Keratinocyte (primary cell): ENCODE data around the gene RLN2. TPM values are rescaled to one million over a fixed set of nuclear protein-coding genes. Genes with fewer than 3 reads are reported as not detected.

Experiments
- DNase-seq: peaks from one replicate; pipeline ENCODE4 v3.0.0-alpha.2; 2011; ENCODE audit warnings: low read depth, missing footprints, low spot score
- FAIRE-seq: peaks from 2 replicates; lab custom pipeline; 2011; peaks lifted over from hg19 to GRCh38; lab: Jason Lieb, UNC
- H2AFZ ChIP-seq: 2 replicates; pipeline ENCODE4 v1.6.0; 2012; ENCODE audit warnings: low read length, control low read depth, inconsistent platforms; ENCODE audit not compliant: control insufficient read depth
- H3K27ac ChIP-seq: 2 replicates; pipeline ENCODE4 v1.5.1; 2011; ENCODE audit warnings: low read length; ENCODE audit not compliant: control insufficient read depth, insufficient read depth
- H3K27me3 ChIP-seq: 3 replicates; pipeline ENCODE4 v1.6.0; 2011; ENCODE audit warnings: low read length; ENCODE audit not compliant: control insufficient read depth, insufficient read depth; ENCODE audit errors: extremely low read depth
- H3K36me3 ChIP-seq, 2 experiments: 2 replicates in 1 of 2; 3 replicates in 1 of 2; pipeline ENCODE4 v1.5.1; 2011; ENCODE audit warnings: low read length in 2 of 2, mild to moderate bottlenecking in 1 of 2; ENCODE audit not compliant: control insufficient read depth in 2 of 2, insufficient read depth in 2 of 2; ENCODE audit errors: extremely low read depth in 1 of 2
- H3K4me1 ChIP-seq: 3 replicates; pipeline ENCODE4 v1.5.1; 2011; ENCODE audit warnings: low read length; ENCODE audit not compliant: control insufficient read depth, insufficient read depth; ENCODE audit errors: extremely low read depth
- H3K4me2 ChIP-seq: 3 replicates; pipeline ENCODE4 v1.6.0; 2011; ENCODE audit warnings: low read depth, low read length; ENCODE audit not compliant: control insufficient read depth, insufficient read depth; ENCODE audit errors: extremely low read depth
- H3K4me3 ChIP-seq, 3 experiments: fragments of 200-600 bp in 1 of 3; sonication (generic) in 1 of 3; 2 replicates in 2 of 3; 3 replicates in 1 of 3; pipeline ENCODE4 v1.5.1; 2011 to 2016; ENCODE audit warnings: low read length in 3 of 3, mild to moderate bottlenecking in 3 of 3, control low read depth in 2 of 3, inconsistent platforms in 1 of 3, low read depth in 1 of 3, mixed read lengths in 1 of 3, mixed run types in 1 of 3, moderate library complexity in 1 of 3; ENCODE audit not compliant: control insufficient read depth in 2 of 3, insufficient read depth in 2 of 3; ENCODE audit errors: extremely low read depth in 1 of 3
- H3K79me2 ChIP-seq: 2 replicates; pipeline ENCODE4 v1.6.0; 2012; ENCODE audit warnings: low read length; ENCODE audit not compliant: control insufficient read depth, insufficient read depth
- H3K9ac ChIP-seq: 3 replicates; pipeline ENCODE4 v1.6.0; 2011; ENCODE audit warnings: low read length; ENCODE audit not compliant: control insufficient read depth, insufficient read depth; ENCODE audit errors: extremely low read depth
- H3K9me1 ChIP-seq: 3 replicates; pipeline ENCODE4 v1.6.0; 2011; ENCODE audit warnings: low read length; ENCODE audit not compliant: control insufficient read depth, insufficient read depth; ENCODE audit errors: extremely low read depth
- H3K9me3 ChIP-seq: 2 replicates; pipeline ENCODE4 v1.5.1; 2012; ENCODE audit warnings: low read depth, low read length; ENCODE audit not compliant: control insufficient read depth
- H4K20me1 ChIP-seq: 3 replicates; pipeline ENCODE4 v1.6.0; 2011; ENCODE audit warnings: low read length; ENCODE audit not compliant: control insufficient read depth, insufficient read depth; ENCODE audit errors: extremely low read depth
- CTCF ChIP-seq, 3 experiments: IDR thresholded peaks in 1 of 3; conservative IDR thresholded peaks in 1 of 3; optimal IDR thresholded peaks in 1 of 3; 2 replicates in 2 of 3; 3 replicates in 1 of 3; pipeline versions ENCODE3 to v1.5.1; 2011; ENCODE audit warnings: low read length in 3 of 3, mild to moderate bottlenecking in 3 of 3, moderate library complexity in 2 of 3, control low read depth in 1 of 3, inconsistent platforms in 1 of 3; ENCODE audit not compliant: insufficient read depth in 2 of 3; ENCODE audit errors: extremely low read depth in 1 of 3
- EZH2 ChIP-seq: IDR thresholded peaks from one replicate; pipeline ENCODE4 v1.6.1; 2012; ENCODE audit warnings: inconsistent platforms, mild to moderate bottlenecking, low read length, moderate library complexity
- dilution Hi-C: fragments of 300-500 bp; cut with MboI; formaldehyde crosslinking; loops from one replicate; pipeline ENCODE4 v1.7.0; 2020; ENCODE audit warnings: low sequenced_read_pairs; ENCODE audit not compliant: extremely low pct_ligation_motif_present
- polyA plus RNA-seq, 5 experiments: library from polyadenylated mRNA; depleted of rRNA in 3 of 5; stranded (reverse) in 3 of 5; stranded (forward) in 1 of 5; unstranded in 1 of 5; fragments of >200 nt; gene quantifications; 1 replicate in 1 of 5; 2 replicates in 3 of 5; 3 replicates in 1 of 5; pipeline versions ENCODE4 v1.2.1 to v1.2.3, GENCODE V29; 2011 to 2012; ENCODE audit warnings: missing spikeins in 2 of 5, low read depth in 1 of 5, low replicate concordance in 1 of 5

Gene RLN2
- polyA plus RNA-seq, 1 donor (not counting 4 experiments of a cell fraction or from before 2014, with no cell fraction given) = 0.98 TPM

GRCh38 chr9:5286262-5286661 lies 18.3 kb downstream of the RLN2 start:
- Histone ChIP-seq H3K27me3 (no peaks in the 10 kb centered on the region), H4K20me1 (no peaks in the 10 kb centered on the region), H3K79me2 (no peaks in the 10 kb centered on the region), H2AFZ (no peak overlapping the region), H3K36me3 (no peaks in the 10 kb centered on the region), H3K4me3 (no peak overlapping the region), H3K9me3 (no peaks in the 10 kb centered on the region), H3K27ac (no peak overlapping the region), H3K9ac (no peak overlapping the region), H3K9me1 (no peaks in the 10 kb centered on the region), H3K4me2 (no peak overlapping the region), H3K4me1 (no peaks in the 10 kb centered on the region)
- FAIRE-seq = no peak
- no peak for DNase-seq
- dilution Hi-C loops = no loop called here
- TF ChIP-seq CTCF (optimal IDR thresholded peaks at IDR 0.05 in 1 of 3, IDR thresholded peaks at IDR 0.05 in 1 of 3, conservative IDR thresholded peaks at IDR 0.05 in 1 of 3; ENCODE audit: extremely low read depth in 1 of 3, insufficient read depth in 2 of 3, low read length in 3 of 3) (no peak), EZH2 (no peak)

GRCh38 chr9:5278486-5278885 lies 26.0 kb downstream of the RLN2 start:
- dilution Hi-C loops = no loop called here
- DNase-seq (no peak), FAIRE-seq (no peak)
- TF ChIP-seq CTCF (optimal IDR thresholded peaks at IDR 0.05 in 1 of 3, IDR thresholded peaks at IDR 0.05 in 1 of 3, conservative IDR thresholded peaks at IDR 0.05 in 1 of 3; ENCODE audit: extremely low read depth in 1 of 3, insufficient read depth in 2 of 3, low read length in 3 of 3) = no peak
- no peak for TF ChIP-seq EZH2
- Histone ChIP-seq H3K27ac (no peak overlapping the region), H3K9me3 (no peaks in the 10 kb centered on the region), H3K9ac (no peak overlapping the region), H3K4me2 (no peak overlapping the region), H2AFZ (no peak overlapping the region), H3K27me3 (no peaks in the 10 kb centered on the region), H4K20me1 (no peaks in the 10 kb centered on the region), H3K4me3 (no peak overlapping the region), H3K79me2 (no peaks in the 10 kb centered on the region), H3K36me3 (no peaks in the 10 kb centered on the region), H3K4me1 (no peaks in the 10 kb centered on the region), H3K9me1 (no peaks in the 10 kb centered on the region)
